HepG2 (cell line): Measurements from ENCODE around the gene CTU2. TPM values are rescaled to one million over a fixed set of nuclear protein-coding genes. Genes with fewer than 3 reads are reported as not detected.

Experiments
- ATAC-seq: fragments of 200-7000 bp; cut with Tn5 transposase; 3 replicates; pipeline ENCODE4 v1.9.1; 2020; ENCODE audit warnings: mild to moderate bottlenecking, moderate library complexity
- BruUV-seq: library from RNA; stranded (reverse); fragments of 400-500 nt; replicated peaks from 2 replicates; lab custom pipeline; 2021; lab: Mats Ljungman, UMichigan
- CTCF ChIA-PET: fragments of 300-600 bp; formaldehyde crosslinking; extraction: SDS; loops from one replicate; lab custom pipeline; 2021; ENCODE audit warnings: low total read pairs, inconsistent platforms, low intra/inter-chr PET ratio; lab: Yijun Ruan, JAX
- POLR2A ChIA-PET: fragments of 350-600 bp; sonication (Branson Sonifier 250); formaldehyde crosslinking; loops from one replicate; lab custom pipeline; 2020; ENCODE audit warnings: antibody characterized with exemption, inconsistent platforms; lab: Yijun Ruan, JAX
- DNase-seq: peaks from one replicate; pipeline ENCODE4 v3.0.0-alpha.2; 2015; ENCODE audit warnings: low spot score
- FAIRE-seq: peaks from 3 replicates; lab custom pipeline; 2011; peaks lifted over from hg19 to GRCh38; lab: Jason Lieb, UNC
- H2AFZ ChIP-seq: one replicate; pipeline ENCODE4 v1.6.1; 2011; ENCODE audit warnings: low read length, inconsistent platforms
- H3K27ac ChIP-seq: fragments of 300-600 bp; 3 replicates; pipeline ENCODE4 v1.8.0; 2011; ENCODE audit warnings: mixed run types, mild to moderate bottlenecking, mixed read lengths, low read length, inconsistent platforms; ENCODE audit not compliant: insufficient read depth; ENCODE audit errors: extremely low read length
- H3K27me3 ChIP-seq, 2 experiments: fragments of 200-600 bp in 1 of 2; 2 replicates in 1 of 2; 3 replicates in 1 of 2; pipeline versions ENCODE4 v1.6.0 to v1.8.0; 2011; ENCODE audit warnings: low read length in 2 of 2, mild to moderate bottlenecking in 2 of 2, moderate library complexity in 2 of 2, inconsistent platforms in 1 of 2; ENCODE audit not compliant: insufficient read depth in 2 of 2, control insufficient read depth in 1 of 2
- H3K36me3 ChIP-seq, 2 experiments: fragments of 200-600 bp in 1 of 2; replicated peaks in 1 of 2; 2 replicates in 1 of 2; 3 replicates in 1 of 2; pipeline versions ENCODE4 v1.5.1 to v1.8.0; 2011; ENCODE audit warnings: low read length in 2 of 2, inconsistent platforms in 1 of 2; ENCODE audit not compliant: insufficient read depth in 2 of 2, control insufficient read depth in 1 of 2
- H3K4me1 ChIP-seq: 2 replicates; pipeline ENCODE4 v1.5.1; 2012; ENCODE audit warnings: low read length, inconsistent platforms; ENCODE audit not compliant: insufficient read depth
- H3K4me2 ChIP-seq: 2 replicates; pipeline ENCODE4 v1.6.0; 2011; ENCODE audit warnings: low read depth, low read length, inconsistent platforms
- H3K4me3 ChIP-seq, 3 experiments: fragments of 200-600 bp in 1 of 3; sonication (generic), shearing (Covaris generic) in 1 of 3; replicated peaks in 1 of 3; 2 replicates each; pipeline ENCODE4 v1.5.1; 2011 to 2016; ENCODE audit warnings: low read length in 3 of 3, inconsistent platforms in 2 of 3, low read depth in 2 of 3, mild to moderate bottlenecking in 2 of 3, control low read depth in 1 of 3, mixed read lengths in 1 of 3; ENCODE audit not compliant: insufficient read depth in 1 of 3
- H3K79me2 ChIP-seq: one replicate; pipeline ENCODE4 v1.6.1; 2011; ENCODE audit warnings: low read length, inconsistent platforms; ENCODE audit not compliant: insufficient read depth
- H3K9ac ChIP-seq: 2 replicates; pipeline ENCODE4 v1.6.0; 2011; ENCODE audit warnings: mild to moderate bottlenecking, low read depth, low read length, inconsistent platforms; ENCODE audit not compliant: insufficient read depth
- H3K9me3 ChIP-seq: 2 replicates; pipeline ENCODE4 v1.5.1; 2012; ENCODE audit warnings: mild to moderate bottlenecking, low read length
- H4K20me1 ChIP-seq: 2 replicates; pipeline ENCODE4 v1.6.0; 2011; ENCODE audit warnings: inconsistent platforms, mild to moderate bottlenecking, low read length, moderate library complexity; ENCODE audit not compliant: insufficient read depth
- CREB3 ChIP-seq: sonication (generic); formaldehyde crosslinking; IDR thresholded peaks from 2 replicates; pipeline ENCODE4 v1.5.0; 2020; ENCODE audit warnings: missing genetic modification reagents
- FOSL2 ChIP-seq: sonication (generic); formaldehyde crosslinking; IDR thresholded peaks from 2 replicates; pipeline ENCODE4 v1.4.0; 2020; ENCODE audit warnings: missing genetic modification reagents
- KLF11 ChIP-seq: IDR thresholded peaks from 2 replicates; pipeline ENCODE4 v1.6.1; 2016; ENCODE audit warnings: missing compliant biosample characterization
- NONO ChIP-seq, 2 experiments: fragments of 450-650 bp in 1 of 2; sonication (generic) in 1 of 2; formaldehyde crosslinking in 1 of 2; IDR thresholded peaks in 1 of 2; conservative IDR thresholded peaks in 1 of 2; 2 replicates each; pipeline versions ENCODE4 v1.6.1 to v1.8.0; 2017 to 2022; ENCODE audit warnings: mild to moderate bottlenecking in 1 of 2, missing genetic modification reagents in 1 of 2, moderate library complexity in 1 of 2
- NR1H2 ChIP-seq: sonication (generic); formaldehyde crosslinking; IDR thresholded peaks from 2 replicates; pipeline ENCODE4 v1.8.1; 2022; ENCODE audit warnings: low read depth, missing genetic modification reagents, borderline replicate concordance
- PAWR ChIP-seq: sonication (generic); formaldehyde crosslinking; IDR thresholded peaks from 2 replicates; pipeline ENCODE4 v1.4.0; 2020; ENCODE audit warnings: missing genetic modification reagents, mild to moderate bottlenecking, borderline replicate concordance
- SAP130 ChIP-seq: IDR thresholded peaks from 2 replicates; pipeline ENCODE4 v1.6.1; 2016; ENCODE audit warnings: low read depth
- SOX6 ChIP-seq, 2 experiments: fragments of 450-650 bp in 1 of 2; sonication (generic) in 1 of 2; formaldehyde crosslinking in 1 of 2; IDR thresholded peaks; 2 replicates each; pipeline versions ENCODE4 v1.4.0 to v1.6.1; 2017 to 2020; ENCODE audit warnings: antibody characterized with exemption in 1 of 2, mild to moderate bottlenecking in 1 of 2, missing genetic modification reagents in 1 of 2
- SP4 ChIP-seq: sonication (generic); formaldehyde crosslinking; IDR thresholded peaks from 2 replicates; pipeline ENCODE4 v1.8.1; 2023; ENCODE audit warnings: mild to moderate bottlenecking, missing genetic modification reagents
- SRF ChIP-seq: IDR thresholded peaks from 2 replicates; pipeline ENCODE4 v1.6.1; 2011; ENCODE audit warnings: mild to moderate bottlenecking, low read depth, low read length, moderate library complexity
- TEF ChIP-seq: sonication (generic); formaldehyde crosslinking; IDR thresholded peaks from 2 replicates; pipeline ENCODE4 v1.5.0; 2020; ENCODE audit warnings: missing genetic modification reagents
- ZBTB20 ChIP-seq: sonication (generic); formaldehyde crosslinking; IDR thresholded peaks from 2 replicates; pipeline ENCODE4 v1.8.1; 2023; ENCODE audit warnings: missing genetic modification reagents, low read depth, mild to moderate bottlenecking, borderline replicate concordance
- ZBTB33 ChIP-seq: sonication (generic); formaldehyde crosslinking; IDR thresholded peaks from 2 replicates; pipeline ENCODE4 v1.4.0; 2020; ENCODE audit warnings: missing genetic modification reagents
- ZNF337 ChIP-seq: sonication (generic); formaldehyde crosslinking; IDR thresholded peaks from 2 replicates; pipeline ENCODE4 v1.5.1; 2020; ENCODE audit warnings: missing genetic modification reagents, low read depth, mild to moderate bottlenecking, borderline replicate concordance
- ZNF7 ChIP-seq: IDR thresholded peaks from 2 replicates; pipeline ENCODE4 v1.6.1; 2016; ENCODE audit warnings: missing biosample characterization, missing genetic modification reagents
- ZNF761 ChIP-seq: sonication (generic); formaldehyde crosslinking; conservative IDR thresholded peaks from 2 replicates; pipeline ENCODE4 v1.4.0; 2020; ENCODE audit warnings: mild to moderate bottlenecking, missing genetic modification reagents
- ZNF788 ChIP-seq: sonication (generic); formaldehyde crosslinking; IDR thresholded peaks from 2 replicates; pipeline ENCODE4 v1.5.0; 2020; ENCODE audit warnings: mild to moderate bottlenecking, missing genetic modification reagents, borderline replicate concordance
- WGBS: methylation state at CpG from one replicate; pipeline ENCODE4 v1.1.6; 2017; ENCODE audit warnings: low lambda C conversion rate; 5-methylcytosine and 5-hydroxymethylcytosine counted together
- in situ Hi-C: cut with HindIII; loops from 2 replicates; pipeline ENCODE4 v1.10.0; 2017; ENCODE audit warnings: low pct_unique_long_range_greater_than_20kb; ENCODE audit not compliant: extremely low pct_ligation_motif_present
- intact Hi-C: fragments of 100-400 bp; cut with micrococcal nuclease; formaldehyde crosslinking; loops from one replicate; pipeline ENCODE4 v1.10.0; 2022; ENCODE audit not compliant: unreplicated experiment
- polyA plus RNA-seq, 8 experiments: library from polyadenylated mRNA; depleted of rRNA in 3 of 8; stranded (reverse) in 7 of 8; unstranded in 1 of 8; fragments of >200 nt; fragmentation: Illumina TruSeq in 4 of 8; extraction: Trizol in 4 of 8; gene quantifications; 2 replicates each; pipeline versions ENCODE4 v1.2.1 to v1.2.3, GENCODE V29; 2011 to 2016; ENCODE audit warnings: low read depth in 4 of 8, missing spikeins in 1 of 8, mixed read lengths in 1 of 8; ENCODE audit not compliant: insufficient read depth in 1 of 8
- total RNA-seq, 5 experiments: library from RNA; depleted of rRNA; stranded (reverse); fragments of >200 nt; fragmentation: Illumina TruSeq; extraction: Trizol; gene quantifications; 2 replicates each; pipeline ENCODE4 v1.2.3, GENCODE V29; 2016; ENCODE audit warnings: low read depth in 1 of 5

Gene CTU2
- total and polyA plus RNA-seq, 2 of the 13 experiments (the other 11 are each of a cell fraction or from before 2014, with no cell fraction given) = 13.3 to 21.9 TPM

GRCh38 chr16:88742896-88743605, 36.7 kb downstream of the CTU2 start (continued):
- no peak for TF ChIP-seq ZBTB33 (CRISPR knock-in tag)
- TF ChIP-seq ZNF788 = 0 out of 2 replicates have a peak, but pooled peaks have one; percentile 12
- no peak for TF ChIP-seq ZNF7 (CRISPR knock-in tag)
- TF ChIP-seq, all 625 proteins: peak for 5

GRCh38 chr16:88743693-88744576, 37.6 kb downstream of the CTU2 start:
- peaks cover 5% of the 10 kb centered on the region for H4K20me1 ChIP-seq
- no peak overlapping the region for H3K9ac ChIP-seq
- H2AFZ ChIP-seq = no peak overlapping the region
- peak; percentile 60 for DNase-seq
- H3K27me3 ChIP-seq = no peaks in the 10 kb centered on the region; a peak in 1 of 5 replicates
- no peaks in the 10 kb centered on the region for H3K9me3 ChIP-seq
- BruUV-seq = no TSS peak
- no peak overlapping the region for H3K4me3 ChIP-seq
- WGBS = 58% methylated on average over 17 of the region's 32 CpGs
- intact Hi-C loops = loop anchor here (5.0 kb wide), 1 partner anchor 423 kb away; no protein-coding TSS in a partner anchor
- ATAC-seq = peak; percentile 77
- no peak overlapping the region for H3K4me2 ChIP-seq
- FAIRE-seq = peak; percentile 90
- H3K79me2 ChIP-seq = no peaks in the 10 kb centered on the region
- CTCF ChIA-PET = interaction anchor here (0.6 to 2.0 kb wide), 5 partner anchors 40 to 423 kb away, joined by 3 to 10 read pairs (median 5); partner anchors contain the start of gene PIEZO1
- POLR2A ChIA-PET = no interaction called here
- no peak overlapping the region for H3K27ac ChIP-seq
- in situ Hi-C loops = no loop called here
- no peaks in the 10 kb centered on the region for H3K4me1 ChIP-seq
- peaks cover 23 to 39% of the 10 kb centered on the region in 2 experiments; a peak in 4 of 5 replicates for H3K36me3 ChIP-seq
- TF ChIP-seq SRF = no peak
- TF ChIP-seq SP4 (CRISPR knock-in tag) = peak; percentile 42; the same call in 1 of the 2 replicates
- TF ChIP-seq CREB3 (CRISPR knock-in tag) = no peak
- 0 out of 2 replicates have a peak, but pooled peaks have one; percentile 9 for TF ChIP-seq FOSL2 (CRISPR knock-in tag)
- no peak for TF ChIP-seq SOX6 (IDR thresholded peaks at IDR 0.05)
- TF ChIP-seq SOX6 (CRISPR knock-in tag; IDR thresholded peaks at IDR 0.05) = 0 out of 2 replicates have a peak, but pooled peaks have one; percentile 22
- TF ChIP-seq PAWR (CRISPR knock-in tag) = no peak
- no peak for TF ChIP-seq KLF11
- TF ChIP-seq NR1H2 (CRISPR knock-in tag) = no peak
- TF ChIP-seq TEF (CRISPR knock-in tag) = no peak
- TF ChIP-seq NONO (IDR thresholded peaks at IDR 0.05) = no peak
- peak; percentile 69 for TF ChIP-seq NONO (CRISPR knock-in tag; conservative IDR thresholded peaks at IDR 0.05)
- TF ChIP-seq ZBTB20 (CRISPR knock-in tag) = no peak
- peak; percentile 39; the same call in 1 of the 2 replicates for TF ChIP-seq SAP130 (CRISPR knock-in tag)
- TF ChIP-seq ZNF761 = 0 out of 2 replicates have a peak, but pooled peaks have one; percentile 31
- TF ChIP-seq ZNF337 (CRISPR knock-in tag) = no peak
